GM18508 (cell line): ENCODE measurements around the gene SKP1.

Experiments used
- ATAC-seq: cut with Tn5 transposase; IDR thresholded peaks from one replicate; pipeline ENCODE4 v1.9.1; 2021; ENCODE audit warnings: moderate number of reproducible peaks; ENCODE audit not compliant: insufficient read depth, unreplicated experiment

Gene SKP1

GRCh38 chr5:134131578-134132350 is 45.0 kb downstream of the SKP1 start:
- no peak for ATAC-seq

GRCh38 chr5:134131165-134131564 is 45.6 kb downstream of the SKP1 start:
- no peak for ATAC-seq

GRCh38 chr5:134130239-134130945 is 46.4 kb downstream of the SKP1 start:
- ATAC-seq, result no peak

GRCh38 chr5:134129411-134130238 is 47.1 kb downstream of the SKP1 start:
- no peak for ATAC-seq

- ATAC-seq, result no peak
Measured at GRCh38 chr5:134128648-134128995, 48.1 kb downstream of the SKP1 start.

GRCh38 chr5:134127988-134128647 is 48.6 kb downstream of the SKP1 start:
- ATAC-seq, result no peak

- no peak for ATAC-seq
Measured at GRCh38 chr5:134127376-134127861, 49.3 kb downstream of the SKP1 start.

- no peak for ATAC-seq
Measured at GRCh38 chr5:134125039-134126015, 51.4 kb downstream of the SKP1 start.

GRCh38 chr5:134124289-134125038 is 52.3 kb downstream of the SKP1 start:
- ATAC-seq, result no peak

- ATAC-seq, result no peak
Measured at GRCh38 chr5:134123360-134123759, 53.4 kb downstream of the SKP1 start.

GRCh38 chr5:134122530-134122929 is 54.2 kb downstream of the SKP1 start:
- ATAC-seq, result no peak

- ATAC-seq, result no peak
Measured at GRCh38 chr5:134120386-134121138, 56.2 kb downstream of the SKP1 start.

- no peak for ATAC-seq
Measured at GRCh38 chr5:134119720-134120119, 57.0 kb downstream of the SKP1 start.

- ATAC-seq, result no peak
Measured at GRCh38 chr5:134118212-134118835, 58.4 kb downstream of the SKP1 start.

GRCh38 chr5:134116789-134117761 is 59.7 kb downstream of the SKP1 start:
- no peak for ATAC-seq

GRCh38 chr5:134116286-134116685 is 60.5 kb downstream of the SKP1 start:
- no peak for ATAC-seq
